Measurements from ENCODE around the gene ATXN7L3. TPM values are rescaled to one million over a fixed set of nuclear protein-coding genes. Genes with fewer than 3 reads are reported as not detected.

The ATXN7L3 gene
- total RNA-seq, 2 experiments from 2014 or later: 116 to 120 TPM

GRCh38 chr17:44198721-44199552 is 747 bp downstream of the ATXN7L3 start:
- ChIA-PET CTCF (interaction anchor here (1.0 to 3.3 kb wide), 10 partner anchors 11 to 324 kb away, joined by 3 to 20 read pairs (median 5); partner anchors contain the start of genes GRN and TMUB2), POLR2A (interaction anchor here (0.7 to 3.6 kb wide), 12 partner anchors 8 to 30 kb away, joined by 3 to 22 read pairs (median 6); partner anchors contain the start of genes TMUB2 and UBTF)
- H3K27me3 Mint-ChIP-seq (ENCODE audit: low read depth): no peaks in the 10 kb centered on the region
- H3K4me3 Mint-ChIP-seq: peak overlapping the region; percentile 88
- H3K4me1 Mint-ChIP-seq (ENCODE audit: low read depth): peaks cover 41% of the 10 kb centered on the region
- H3K27ac Mint-ChIP-seq: peak overlapping the region; percentile 95
- H3K9me3 Mint-ChIP-seq (ENCODE audit: insufficient read depth): no peaks in the 10 kb centered on the region
- peaks cover 42% of the 10 kb centered on the region for H3K36me3 Mint-ChIP-seq (ENCODE audit: low read depth)
- peak; percentile 18 for ATAC-seq
- peak; percentile 68 for DNase-seq

GRCh38 chr17:44197980-44198720 is 1.5 kb downstream of the ATXN7L3 start:
- Mint-ChIP-seq H3K4me3 (peak overlapping the region; percentile 88), H3K36me3 (ENCODE audit: low read depth) (peaks cover 47% of the 10 kb centered on the region), H3K4me1 (ENCODE audit: low read depth) (peaks cover 33% of the 10 kb centered on the region), H3K27me3 (ENCODE audit: low read depth) (no peaks in the 10 kb centered on the region), H3K9me3 (ENCODE audit: insufficient read depth) (no peaks in the 10 kb centered on the region), H3K27ac (peak overlapping the region; percentile 95)
- CTCF ChIA-PET: interaction anchor here (0.8 to 3.3 kb wide), 11 partner anchors 12 to 325 kb away, joined by 3 to 20 read pairs (median 4); partner anchors contain the start of genes GRN and TMUB2
- ATAC-seq (peak; percentile 27), DNase-seq (peak; percentile 83)
- POLR2A ChIA-PET: interaction anchor here (0.6 to 3.6 kb wide), 18 partner anchors 9 to 148 kb away, joined by 3 to 22 read pairs (median 4); partner anchors contain the start of genes HDAC5, TMUB2 and UBTF

- Mint-ChIP-seq H3K36me3 (ENCODE audit: low read depth) (peaks cover 49% of the 10 kb centered on the region), H3K9me3 (ENCODE audit: insufficient read depth) (no peaks in the 10 kb centered on the region), H3K27me3 (ENCODE audit: low read depth) (no peaks in the 10 kb centered on the region), H3K4me3 (peak overlapping the region; percentile 88), H3K4me1 (ENCODE audit: low read depth) (peaks cover 24% of the 10 kb centered on the region), H3K27ac (peak overlapping the region; percentile 95)
- DNase-seq (no peak), ATAC-seq (no peak)
- CTCF ChIA-PET: interaction anchor here (1.7 to 3.3 kb wide), 3 partner anchors 10 to 134 kb away, joined by 9 to 20 read pairs (median 13); partner anchors contain the start of gene TMUB2
- POLR2A ChIA-PET: interaction anchor here (0.9 to 3.6 kb wide), 5 partner anchors 8 to 147 kb away, joined by 3 to 22 read pairs (median 12); partner anchors contain the start of gene TMUB2
Measured at GRCh38 chr17:44197107-44197506, 2.6 kb downstream of the ATXN7L3 start.

- CTCF ChIA-PET: no interaction called here
- no peaks in the 10 kb centered on the region for H3K9me3 Mint-ChIP-seq (ENCODE audit: insufficient read depth)
- DNase-seq (no peak), ATAC-seq (no peak)
- no peaks in the 10 kb centered on the region for H3K27me3 Mint-ChIP-seq (ENCODE audit: low read depth)
- no peak overlapping the region for H3K4me3 Mint-ChIP-seq
- H3K27ac Mint-ChIP-seq: peak overlapping the region; percentile 30
- H3K4me1 Mint-ChIP-seq (ENCODE audit: low read depth): peaks cover 19% of the 10 kb centered on the region
- H3K36me3 Mint-ChIP-seq (ENCODE audit: low read depth): peaks cover 63% of the 10 kb centered on the region
- POLR2A ChIA-PET: interaction anchor here (0.6 kb wide), 1 partner anchor 8 kb away, joined by 3 read pairs; no protein-coding TSS in a partner anchor
Measured at GRCh38 chr17:44193326-44194084, 6.2 kb downstream of the ATXN7L3 start.

GRCh38 chr17:44192750-44193149 is 6.9 kb downstream of the ATXN7L3 start:
- ChIA-PET POLR2A (interaction anchor here (1.1 kb wide), 1 partner anchor 14 kb away, joined by 3 read pairs; no protein-coding TSS in a partner anchor), CTCF (no interaction called here)
- no peak for ATAC-seq
- peaks cover 56% of the 10 kb centered on the region for H3K36me3 Mint-ChIP-seq (ENCODE audit: low read depth)
- H3K27ac Mint-ChIP-seq: peak overlapping the region; percentile 30
- H3K27me3 Mint-ChIP-seq (ENCODE audit: low read depth): no peaks in the 10 kb centered on the region
- no peak for DNase-seq
- peaks cover 21% of the 10 kb centered on the region for H3K4me1 Mint-ChIP-seq (ENCODE audit: low read depth)
- H3K9me3 Mint-ChIP-seq (ENCODE audit: insufficient read depth): no peaks in the 10 kb centered on the region
- no peak overlapping the region for H3K4me3 Mint-ChIP-seq

- Mint-ChIP-seq H3K4me1 (ENCODE audit: low read depth) (peaks cover 17% of the 10 kb centered on the region), H3K4me3 (no peak overlapping the region), H3K9me3 (ENCODE audit: insufficient read depth) (no peaks in the 10 kb centered on the region), H3K36me3 (ENCODE audit: low read depth) (peaks cover 49% of the 10 kb centered on the region), H3K27me3 (ENCODE audit: low read depth) (no peaks in the 10 kb centered on the region), H3K27ac (no peak overlapping the region)
- ATAC-seq: no peak
- POLR2A ChIA-PET: interaction anchor here (1.1 kb wide), 1 partner anchor 14 kb away, joined by 3 read pairs; no protein-coding TSS in a partner anchor
- CTCF ChIA-PET: interaction anchor here (1.9 kb wide), 1 partner anchor 154 kb away, joined by 5 read pairs; no protein-coding TSS in a partner anchor
- no peak for DNase-seq
Measured at GRCh38 chr17:44191941-44192496, 7.7 kb downstream of the ATXN7L3 start.

GRCh38 chr17:44191369-44191768 is 8.3 kb downstream of the ATXN7L3 start:
- CTCF ChIA-PET: interaction anchor here (1.9 kb wide), 1 partner anchor 154 kb away, joined by 5 read pairs; no protein-coding TSS in a partner anchor
- peaks cover 16% of the 10 kb centered on the region for H3K4me1 Mint-ChIP-seq (ENCODE audit: low read depth)
- no peaks in the 10 kb centered on the region for H3K9me3 Mint-ChIP-seq (ENCODE audit: insufficient read depth)
- DNase-seq (no peak), ATAC-seq (no peak)
- POLR2A ChIA-PET: interaction anchor here (0.9 to 1.3 kb wide), 2 partner anchors 8 to 129 kb away, joined by 3 to 5 read pairs; no protein-coding TSS in a partner anchor
- no peaks in the 10 kb centered on the region for H3K27me3 Mint-ChIP-seq (ENCODE audit: low read depth)
- H3K36me3 Mint-ChIP-seq (ENCODE audit: low read depth): peaks cover 46% of the 10 kb centered on the region
- no peak overlapping the region for H3K4me3 Mint-ChIP-seq
- peak overlapping the region; percentile 30 for H3K27ac Mint-ChIP-seq

GRCh38 chr17:44190481-44190880 is 9.2 kb downstream of the ATXN7L3 start:
- H3K27ac Mint-ChIP-seq: no peak overlapping the region
- H3K36me3 Mint-ChIP-seq (ENCODE audit: low read depth): peaks cover 42% of the 10 kb centered on the region
- no peaks in the 10 kb centered on the region for H3K27me3 Mint-ChIP-seq (ENCODE audit: low read depth)
- H3K4me1 Mint-ChIP-seq (ENCODE audit: low read depth): peaks cover 20% of the 10 kb centered on the region
- no peak overlapping the region for H3K4me3 Mint-ChIP-seq
- ChIA-PET POLR2A (interaction anchor here (0.9 to 1.3 kb wide), 2 partner anchors 9 to 130 kb away, joined by 3 to 5 read pairs; no protein-coding TSS in a partner anchor), CTCF (interaction anchor here (1.9 kb wide), 1 partner anchor 155 kb away, joined by 5 read pairs; no protein-coding TSS in a partner anchor)
- no peaks in the 10 kb centered on the region for H3K9me3 Mint-ChIP-seq (ENCODE audit: insufficient read depth)
- no peak for DNase-seq
- ATAC-seq: no peak

- Mint-ChIP-seq H3K9me3 (ENCODE audit: insufficient read depth) (no peaks in the 10 kb centered on the region), H3K4me3 (peak overlapping the region; percentile 97), H3K36me3 (ENCODE audit: low read depth) (peaks cover 34% of the 10 kb centered on the region), H3K4me1 (ENCODE audit: low read depth) (peaks cover 33% of the 10 kb centered on the region), H3K27ac (peak overlapping the region; percentile 100), H3K27me3 (ENCODE audit: low read depth) (no peaks in the 10 kb centered on the region)
- ChIA-PET CTCF (interaction anchor here (0.7 to 2.8 kb wide), 3 partner anchors 21 to 166 kb away, joined by 3 to 27 read pairs (median 3); partner anchors contain the start of gene GRN), POLR2A (interaction anchor here (2.6 kb wide), 1 partner anchor 9 kb away, joined by 22 read pairs; no protein-coding TSS in a partner anchor)
- ATAC-seq (no peak), DNase-seq (no peak)
Measured at GRCh38 chr17:44188576-44189403, 10.9 kb downstream of the ATXN7L3 start.

Data from activated CD8-positive, alpha-beta T cell treated with anti-CD3 and anti-CD28 coated beads, Interleukin-2, amount 10 ng/mL, durations not matched to agents 7 days and 5 days (primary cell).